B cell (primary cell): Measurements from ENCODE around the gene BTG1. TPM values are rescaled to one million over a fixed set of nuclear protein-coding genes. Genes with fewer than 3 reads are reported as not detected.

ENCODE experiments used
- ATAC-seq: fragments of 200-7000 bp; cut with Tn5 transposase; one replicate; pipeline ENCODE4 v1.10.0; 2021; ENCODE audit warnings: low read depth, mild to moderate bottlenecking, moderate number of reproducible peaks, moderate library complexity
- CTCF ChIA-PET: fragments of 350-600 bp; sonication (Branson Sonifier 250); formaldehyde crosslinking; loops from one replicate; lab custom pipeline; 2021; ENCODE audit warnings: antibody characterized with exemption, inconsistent platforms; lab: Charles Lee
- POLR2A ChIA-PET: fragments of 350-600 bp; sonication (Branson Sonifier 250); formaldehyde crosslinking; loops from one replicate; lab custom pipeline; 2021; ENCODE audit warnings: antibody characterized with exemption; lab: Charles Lee
- DNase-seq: peaks from one replicate; pipeline ENCODE4 v3.0.0; 2013
- H2AFZ ChIP-seq: 2 replicates; pipeline ENCODE4 v1.6.1; 2012; ENCODE audit warnings: mild to moderate bottlenecking, low read depth, low read length; ENCODE audit not compliant: insufficient read depth, poor library complexity, severe bottlenecking
- H3K27ac ChIP-seq, 2 donors: 1 replicate in 1 of 2; 2 replicates in 1 of 2; pipeline ENCODE4 v1.5.1; 2012 to 2013; ENCODE audit warnings: low read length in 2 of 2, mild to moderate bottlenecking in 2 of 2, moderate library complexity in 1 of 2
- H3K27me3 ChIP-seq, 4 experiments: fragments of 200-600 bp in 1 of 4; sonication (generic) in 1 of 4; replicated peaks in 1 of 4; 1 replicate in 2 of 4; 2 replicates in 2 of 4; pipeline versions ENCODE4 v1.6.1 to v1.7.0; 2013 to 2016; ENCODE audit warnings: low read length in 3 of 4, mild to moderate bottlenecking in 2 of 4, mixed read lengths in 1 of 4, moderate library complexity in 1 of 4; ENCODE audit not compliant: insufficient read depth in 4 of 4, control insufficient read depth in 3 of 4; ENCODE audit errors: control extremely low read depth in 1 of 4
- H3K36me3 ChIP-seq, 2 experiments: replicated peaks in 1 of 2; 1 replicate in 1 of 2; 2 replicates in 1 of 2; pipeline versions ENCODE4 v1.6.1 to v1.7.1; 2013; ENCODE audit warnings: low read length in 1 of 2; ENCODE audit not compliant: insufficient read depth in 2 of 2, control insufficient read depth in 1 of 2; ENCODE audit errors: control extremely low read depth in 1 of 2, extremely low read depth in 1 of 2
- H3K4me1 ChIP-seq, 2 donors: fragments of 200-600 bp in 1 of 2; sonication (generic) in 1 of 2; 1 replicate in 1 of 2; 2 replicates in 1 of 2; pipeline versions ENCODE4 v1.5.1 to v1.6.1; 2013 to 2017; ENCODE audit warnings: low read length in 2 of 2; ENCODE audit not compliant: control insufficient read depth in 2 of 2, insufficient read depth in 2 of 2
- H3K4me2 ChIP-seq: replicated peaks from 2 replicates; pipeline ENCODE3; 2012; ENCODE audit warnings: mild to moderate bottlenecking, low read depth, low read length; ENCODE audit not compliant: poor library complexity, severe bottlenecking
- H3K4me3 ChIP-seq, 5 experiments: fragments of 200-600 bp in 1 of 5; sonication (generic) in 1 of 5; 1 replicate in 3 of 5; 2 replicates in 2 of 5; pipeline versions ENCODE4 v1.5.1 to v1.7.0; 2011 to 2016; ENCODE audit warnings: low read length in 4 of 5, mild to moderate bottlenecking in 4 of 5, low read depth in 2 of 5, control low read depth in 1 of 5, moderate library complexity in 1 of 5; ENCODE audit not compliant: insufficient read depth in 1 of 5; ENCODE audit errors: control extremely low read depth in 1 of 5, extremely low read depth in 1 of 5
- H3K79me2 ChIP-seq: fragments of 200-600 bp; sonication (generic); one replicate; pipeline ENCODE4 v1.6.0; 2016; ENCODE audit warnings: low read length; ENCODE audit not compliant: control insufficient read depth, insufficient read depth
- H3K9ac ChIP-seq: fragments of 200-600 bp; sonication (generic); 2 replicates; pipeline ENCODE4 v1.6.1; 2017; ENCODE audit warnings: mild to moderate bottlenecking, low read length, moderate library complexity
- H3K9me3 ChIP-seq, 3 donors: one replicate each; pipeline versions ENCODE4 v1.6.1 to v1.7.1; 2013; ENCODE audit warnings: low read length in 2 of 3; ENCODE audit not compliant: control insufficient read depth in 2 of 3, insufficient read depth in 1 of 3; ENCODE audit errors: control extremely low read depth in 1 of 3
- H4K20me1 ChIP-seq: 2 replicates; pipeline ENCODE4 v1.6.0; 2012; ENCODE audit warnings: mild to moderate bottlenecking, low read length; ENCODE audit not compliant: insufficient read depth, control insufficient read depth, poor library complexity, severe bottlenecking
- H3K27ac Mint-ChIP-seq: one replicate; pipeline ENCODE4 v1.8.0; 2021; ENCODE audit warnings: mixed read lengths
- H3K27me3 Mint-ChIP-seq: one replicate; pipeline ENCODE4 v1.8.0; 2021; ENCODE audit warnings: mixed read lengths
- H3K4me1 Mint-ChIP-seq: one replicate; pipeline ENCODE4 v1.8.0; 2021; ENCODE audit warnings: mixed read lengths
- H3K4me3 Mint-ChIP-seq: one replicate; pipeline ENCODE4 v1.8.0; 2021; ENCODE audit warnings: mixed read lengths
- H3K9me3 Mint-ChIP-seq: one replicate; pipeline ENCODE4 v1.8.0; 2022; ENCODE audit warnings: mixed read lengths; ENCODE audit not compliant: insufficient read depth
- CTCF ChIP-seq: fragments of 200-600 bp; IDR thresholded peaks from one replicate; pipeline ENCODE4 v1.8.0; 2022; ENCODE audit warnings: antibody characterized with exemption, mild to moderate bottlenecking
- EZH2 ChIP-seq: IDR thresholded peaks from 2 replicates; pipeline ENCODE4 v1.6.1; 2012; ENCODE audit warnings: borderline replicate concordance, low read depth, mild to moderate bottlenecking, moderate library complexity, low read length; ENCODE audit not compliant: insufficient read depth, poor library complexity, severe bottlenecking
- WGBS: methylation state at CpG from one replicate; pipeline ENCODE4 v1.1.5; 2013; ENCODE audit warnings: missing lambda C conversion rate; ENCODE audit not compliant: insufficient coverage; 5-methylcytosine and 5-hydroxymethylcytosine counted together
- intact Hi-C: fragments of 100-400 bp; cut with micrococcal nuclease; formaldehyde crosslinking; loops from one replicate; pipeline ENCODE4 v1.10.0; 2022
- polyA plus RNA-seq: library from polyadenylated mRNA; depleted of rRNA; stranded (reverse); fragments of >200 nt; gene quantifications from 2 replicates; pipeline ENCODE4 v1.2.3, GENCODE V29; 2012
- total RNA-seq, 2 donors: library from RNA; stranded (reverse); fragments of 120-200 nt in 1 of 2; gene quantifications; 1 replicate in 1 of 2; 2 replicates in 1 of 2; pipeline versions ENCODE4 v1.2.3 to v1.2.4, GENCODE V29; 2013 to 2022

The BTG1 gene
- total and polyA plus RNA-seq, 2 donors (not counting 1 experiment from before 2014, with no cell fraction given) = 322 to 733 TPM

- H3K4me2 ChIP-seq = peak overlapping the region; percentile 54
- H3K9ac ChIP-seq = no peak overlapping the region
- ChIA-PET CTCF (interaction anchor here (0.6 to 1.7 kb wide), 7 partner anchors 10 to 557 kb away, joined by 3 to 5 read pairs (median 3); no protein-coding TSS in a partner anchor), POLR2A (interaction anchor here (0.6 to 3.6 kb wide), 3 partner anchors 13 to 48 kb away, joined by 4 to 13 read pairs (median 4); partner anchors contain the start of gene BTG1)
- H3K27ac ChIP-seq = peak overlapping the region in 1 of 2 donors; percentile 43
- peak; percentile 15 for ATAC-seq
- DNase-seq = peak; percentile 51
- peaks cover 5% of the 10 kb centered on the region for H3K9me3 Mint-ChIP-seq
- H3K27me3 Mint-ChIP-seq = no peaks in the 10 kb centered on the region
- H4K20me1 ChIP-seq = no peaks in the 10 kb centered on the region
- H3K27ac Mint-ChIP-seq = peak overlapping the region; percentile 2
- no peak overlapping the region for H2AFZ ChIP-seq
- H3K79me2 ChIP-seq = peaks cover 56% of the 10 kb centered on the region
- no peak for TF ChIP-seq CTCF
- TF ChIP-seq EZH2 = no peak
- peak overlapping the region; percentile 8 for H3K4me3 Mint-ChIP-seq
- peaks cover 2 to 14% (median 4%) of the 10 kb centered on the region in 3 donors for H3K9me3 ChIP-seq
- H3K4me3 ChIP-seq = peak overlapping the region in 2 of 5 experiments; percentile 7 to 13
- peaks cover 3 to 4% of the 10 kb centered on the region in 2 experiments for H3K36me3 ChIP-seq
- no peaks in the 10 kb centered on the region for H3K27me3 ChIP-seq
- WGBS = no CpG with 5 or more reads among the region's 2 CpGs
- H3K4me1 Mint-ChIP-seq = peaks cover 36% of the 10 kb centered on the region
- intact Hi-C loops = no loop called here
- peaks cover 18 to 20% of the 10 kb centered on the region in 2 donors for H3K4me1 ChIP-seq
Observed at GRCh38 chr12:92123780-92124688, 21.6 kb downstream of the BTG1 start.
